SK-N-DZ (cell line): ENCODE data around the gene KRTAP16-1. TPM values are rescaled to one million over a fixed set of nuclear protein-coding genes. Genes with fewer than 3 reads are reported as not detected.
"Not testable (repeated sequence)": the region's sequence is repeated elsewhere in the genome, so short reads cannot be mapped to it uniquely, and the experiment has no call there.

Experiments
- DNase-seq: peaks from one replicate; pipeline ENCODE4 v3.0.0-alpha.2; 2015; ENCODE audit warnings: low spot score
- polyA plus RNA-seq, 2 experiments: library from polyadenylated mRNA; depleted of rRNA; stranded (reverse); fragments of >200 nt; gene quantifications; 2 replicates each; pipeline ENCODE4 v1.2.3, GENCODE V29; 2014

KRTAP16-1 gene
- not detected in 2 replicates for polyA plus RNA-seq (2014; cell fraction: cytosol; rRNA removed)
- not detected in 2 replicates for polyA plus RNA-seq (2014; cell fraction: nucleus; rRNA removed)

DNA sequence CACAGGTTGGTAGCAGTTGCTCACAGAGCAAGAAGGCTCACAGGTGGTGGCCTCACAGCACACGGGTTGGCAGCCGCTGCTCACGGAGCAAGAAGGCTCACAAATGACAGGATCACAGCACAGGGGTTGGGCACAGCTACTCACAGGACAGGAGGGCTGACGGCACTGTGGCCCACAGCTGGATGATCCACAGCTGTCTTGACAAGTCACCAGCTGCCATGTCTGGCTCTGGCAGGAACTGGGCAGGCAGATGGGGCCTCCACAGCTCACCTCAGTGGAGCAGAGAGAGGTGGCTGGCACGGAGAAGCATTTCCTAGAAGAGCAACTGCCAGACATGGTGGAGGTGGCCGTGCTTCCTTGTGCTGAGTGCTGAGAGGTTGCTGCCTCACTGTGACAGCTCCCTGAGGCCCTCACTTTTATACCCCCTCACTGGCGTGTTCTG lies at the start of gene KRTAP16-1:
Gene KRTAP16-1, minus strand, starts transcription at position 392 of the 442 bp plus-strand sequence. Its CDS starts 56 bp downstream, at position 336.
- no peak for DNase-seq

DNA sequence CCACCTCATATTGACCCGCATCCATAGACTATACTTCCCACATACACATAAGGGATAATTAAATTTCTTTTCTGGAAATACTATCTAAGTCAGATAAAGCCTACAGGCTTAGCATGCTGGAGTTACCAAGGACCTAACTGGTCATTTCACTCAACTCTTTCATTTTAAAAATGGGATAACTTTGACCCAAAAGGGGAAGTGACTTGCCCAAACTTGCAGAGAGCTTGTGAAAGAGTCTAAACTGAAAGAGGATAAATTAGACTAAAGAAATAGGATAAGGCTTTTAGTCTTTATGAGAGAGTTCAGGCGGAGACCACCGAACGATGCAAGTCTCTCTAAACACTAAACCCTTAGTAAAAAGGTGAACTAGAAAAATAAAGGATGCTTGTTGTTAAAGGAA lies 45.4 kb upstream of the KRTAP16-1 start:
- no peak for DNase-seq

- DNase-seq = no peak
Observed at GRCh38 chr17:41352597-41353366, 43.7 kb upstream of the KRTAP16-1 start.

DNA sequence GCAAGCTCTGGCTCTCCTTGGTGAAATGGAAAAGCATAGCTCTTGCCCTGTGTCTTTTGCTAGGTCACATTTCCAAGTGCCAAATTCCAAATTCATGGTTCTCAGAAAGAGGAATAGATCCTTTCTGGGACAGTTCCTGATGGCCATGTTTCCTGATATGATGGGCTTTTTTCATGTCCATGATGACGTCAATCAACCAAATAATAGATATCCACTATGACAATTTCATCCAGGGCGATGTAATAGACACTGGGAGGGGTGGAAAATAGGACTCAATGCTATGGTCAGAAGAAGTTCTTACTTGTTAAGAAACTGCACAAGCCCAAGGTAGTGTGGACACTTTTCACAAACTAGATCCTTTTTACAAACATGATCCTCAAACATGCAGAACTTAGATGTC lies 42.1 kb upstream of the KRTAP16-1 start:
- no peak for DNase-seq

- DNase-seq = not testable (repeated sequence)
Observed at GRCh38 chr17:41350381-41350878, 41.3 kb upstream of the KRTAP16-1 start, which contains the start of gene KRT33A. Gene KRT33A (minus strand): TSS chr17:41350828. CDS start chr17:41350767, 61 bp downstream.

GRCh38 chr17:41347869-41348760 lies 39.0 kb upstream of the KRTAP16-1 start:
- DNase-seq = no peak

DNA sequence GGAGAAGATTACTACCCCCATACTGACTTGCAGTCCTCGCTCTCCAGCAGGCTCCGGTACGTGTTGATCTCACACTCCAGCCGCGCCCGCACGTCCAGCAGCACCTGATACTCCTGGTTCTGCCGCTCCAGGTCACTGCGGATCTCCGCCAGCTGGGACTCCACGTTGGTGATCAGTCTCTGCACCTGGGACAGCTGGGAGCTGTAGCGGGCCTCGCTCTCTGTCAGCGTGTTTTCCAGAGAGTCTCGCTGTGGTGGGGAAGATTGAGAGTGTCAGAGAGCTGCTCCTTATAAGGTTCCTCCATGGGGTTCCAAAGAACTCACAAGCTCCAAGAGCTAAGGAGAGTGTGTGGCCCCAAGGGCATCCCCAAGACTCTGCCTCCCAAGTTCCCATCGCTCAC lies 37.3 kb upstream of the KRTAP16-1 start:
- not testable (repeated sequence) for DNase-seq

DNA sequence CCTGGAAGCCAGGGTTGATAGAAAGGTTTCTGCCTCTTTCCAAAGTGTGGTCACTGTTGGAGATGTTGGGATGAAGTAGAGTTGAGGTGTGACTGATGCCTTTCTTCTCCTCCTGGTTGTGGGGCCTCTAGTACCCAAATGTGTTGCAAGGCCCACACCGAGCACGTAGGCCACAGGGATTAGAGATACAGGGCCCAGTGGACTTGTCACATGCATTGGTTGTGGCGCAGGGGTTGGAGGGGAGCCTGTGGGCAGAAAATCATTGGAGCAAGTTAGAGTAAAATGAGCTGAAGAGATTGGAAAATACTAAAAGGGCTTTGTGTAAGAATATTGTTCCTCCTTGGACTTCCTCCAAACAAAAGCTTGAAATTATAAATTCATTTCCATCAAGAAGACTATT lies 36.9 kb upstream of the KRTAP16-1 start:
- no peak for DNase-seq

GRCh38 chr17:41343029-41343428 lies 33.9 kb upstream of the KRTAP16-1 start:
- no peak for DNase-seq

DNA sequence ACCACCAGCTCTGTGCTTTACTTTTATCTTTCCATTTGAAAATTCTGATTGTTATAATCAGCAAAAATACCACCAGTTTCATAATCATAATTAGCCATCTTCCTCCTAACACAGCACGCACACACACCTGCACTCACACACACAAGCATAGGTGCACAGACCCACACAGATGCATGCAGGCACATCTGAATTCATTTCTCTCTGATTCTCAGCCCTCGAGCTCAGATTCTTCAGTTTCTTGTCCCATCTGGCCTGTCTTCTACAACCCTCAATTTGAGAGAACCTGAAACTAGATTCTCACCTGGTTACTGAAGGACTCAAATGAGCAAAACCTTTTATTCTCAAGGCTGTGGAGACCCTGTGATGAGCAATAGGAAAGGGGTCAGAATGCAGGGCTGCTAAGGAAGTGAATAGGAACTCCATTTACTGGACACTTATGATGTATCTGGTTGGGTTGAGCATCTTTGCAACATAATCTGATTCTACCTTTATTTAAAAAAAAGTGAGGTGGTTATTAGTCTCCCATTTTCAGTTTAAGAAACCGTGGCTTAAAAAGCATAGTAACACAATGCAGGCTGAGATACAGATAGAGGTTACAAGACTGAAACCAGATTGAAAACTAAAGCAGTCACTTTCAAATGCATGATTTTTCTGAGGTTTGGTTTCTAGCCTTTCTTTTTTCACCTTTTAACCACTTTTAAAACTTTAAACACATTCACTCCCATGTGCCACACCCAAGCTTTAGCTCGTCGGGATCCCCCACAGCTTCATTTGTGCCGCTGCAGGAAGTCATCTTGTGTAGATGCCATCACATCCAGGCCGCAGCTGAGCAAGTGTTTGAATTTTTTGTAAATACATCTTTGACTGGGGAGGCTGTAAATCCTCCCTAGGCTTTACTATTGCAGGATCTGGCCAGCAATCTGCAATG lies 32.1 kb upstream of the KRTAP16-1 start:
- DNase-seq = no peak

GRCh38 chr17:41340494-41340893 lies 31.4 kb upstream of the KRTAP16-1 start:
- no peak for DNase-seq

DNA sequence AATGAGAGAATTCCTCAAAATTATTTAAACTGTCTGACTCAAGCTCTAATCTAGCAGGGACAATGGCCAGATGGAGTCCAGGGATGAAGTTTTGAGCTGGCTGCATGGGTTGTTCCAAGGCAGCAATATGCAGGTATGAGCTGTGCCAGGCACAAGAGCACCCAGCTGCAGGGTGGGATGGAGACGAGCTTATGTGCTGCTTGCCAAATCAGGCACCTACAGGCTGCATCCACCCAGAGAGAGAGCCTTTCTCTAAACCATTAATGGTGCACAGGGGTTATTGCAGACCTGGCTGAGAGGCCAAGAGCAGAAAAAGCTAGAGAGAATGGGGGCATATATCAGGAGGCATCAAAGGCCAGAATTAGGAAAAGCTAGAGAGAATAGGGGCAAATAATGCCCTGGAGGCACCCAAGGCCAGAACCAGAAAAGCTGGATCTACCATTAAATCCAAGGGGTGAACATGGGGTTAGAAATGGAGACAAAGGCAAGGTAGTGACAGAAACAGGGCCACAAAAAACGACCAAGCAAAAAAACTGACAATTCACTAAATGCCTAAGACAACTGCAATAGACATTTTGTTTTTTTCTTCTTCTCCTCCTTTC lies 30.6 kb upstream of the KRTAP16-1 start:
- DNase-seq = no peak

GRCh38 chr17:41338961-41339485 lies 29.9 kb upstream of the KRTAP16-1 start:
- no peak for DNase-seq

DNA sequence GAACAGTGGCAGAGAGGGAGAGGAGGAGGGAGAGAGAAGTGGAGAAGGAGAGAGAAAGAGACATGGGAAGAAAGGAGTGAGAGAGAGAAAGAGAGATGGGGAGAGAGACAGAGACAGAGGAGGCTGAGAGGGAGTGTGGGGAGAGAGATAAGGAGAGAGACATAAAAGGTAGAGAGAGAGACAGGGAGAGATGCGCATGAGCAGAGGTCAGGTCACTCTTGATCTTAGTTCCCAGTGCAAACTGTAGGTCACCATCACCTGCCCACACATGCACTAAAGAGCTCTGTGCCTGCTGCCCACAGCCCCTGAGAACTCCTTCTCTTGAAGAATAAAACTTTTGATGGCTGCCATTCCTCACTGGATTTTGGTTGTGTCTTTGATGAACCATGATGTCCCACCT lies 26.6 kb upstream of the KRTAP16-1 start:
- DNase-seq = no peak

GRCh38 chr17:41334385-41335305 lies 25.5 kb upstream of the KRTAP16-1 start:
- DNase-seq = no peak

DNA sequence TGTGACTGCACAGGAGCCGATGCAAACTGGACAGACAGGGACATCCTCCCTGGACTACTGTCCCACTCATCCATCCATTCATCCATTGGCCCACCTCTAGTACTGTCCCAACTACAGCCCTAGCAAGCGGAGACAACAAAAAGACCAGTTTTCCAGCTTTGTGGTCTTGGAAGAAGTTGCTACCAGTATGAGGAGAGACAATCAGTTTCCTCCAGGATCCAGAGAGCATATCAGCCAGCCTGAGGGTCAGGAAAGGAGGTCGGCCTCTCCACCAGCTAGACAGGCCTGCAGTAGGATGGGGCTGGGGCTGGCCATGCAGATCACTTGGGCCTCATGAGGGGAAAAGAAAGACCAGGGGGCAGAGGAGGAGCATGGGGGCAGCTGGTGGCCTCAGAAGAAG lies 24.7 kb upstream of the KRTAP16-1 start:
- no peak for DNase-seq

- no peak for DNase-seq
Observed at GRCh38 chr17:41333098-41333497, 24.0 kb upstream of the KRTAP16-1 start.

GRCh38 chr17:41332239-41332638 lies 23.1 kb upstream of the KRTAP16-1 start:
- no peak for DNase-seq

DNA sequence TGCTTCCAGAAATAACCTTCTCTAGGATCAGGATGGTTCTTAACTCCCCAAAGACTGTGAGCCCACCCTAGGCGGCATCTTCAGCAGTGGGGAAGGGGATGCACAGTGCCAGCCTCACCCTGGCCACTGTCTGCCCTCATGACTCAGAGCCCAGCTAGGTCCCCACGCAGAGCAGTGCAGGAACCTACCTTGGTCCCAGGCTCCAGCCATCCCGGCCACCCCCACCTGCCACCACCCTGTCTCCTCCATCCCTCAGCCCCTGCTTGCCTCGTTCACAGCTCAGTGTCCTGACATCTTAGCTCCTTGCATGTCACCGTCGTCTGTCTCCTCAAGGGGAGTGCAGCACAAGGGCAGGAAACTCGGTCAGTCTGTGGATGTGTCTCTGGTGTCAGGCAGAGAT lies 22.5 kb upstream of the KRTAP16-1 start:
- DNase-seq = no peak
